A549 treated with AZD9567 at 1 μM for 4 hours (cell line): Measurements from ENCODE around the gene ROCK1. TPM values are rescaled to one million over a fixed set of nuclear protein-coding genes. Genes with fewer than 3 reads are reported as not detected.

Source experiments
- total RNA-seq: library from RNA; stranded (reverse); fragments of 200-300 nt; extraction: Qiagen RNA extraction; gene quantifications from 5 replicates; pipeline ENCODE4 v1.2.3, GENCODE V29; 2022; ENCODE audit not compliant: insufficient read depth

Gene ROCK1
- 15.1 to 25.1 TPM (median 20.3 TPM) in 5 replicates for total RNA-seq

DNA sequence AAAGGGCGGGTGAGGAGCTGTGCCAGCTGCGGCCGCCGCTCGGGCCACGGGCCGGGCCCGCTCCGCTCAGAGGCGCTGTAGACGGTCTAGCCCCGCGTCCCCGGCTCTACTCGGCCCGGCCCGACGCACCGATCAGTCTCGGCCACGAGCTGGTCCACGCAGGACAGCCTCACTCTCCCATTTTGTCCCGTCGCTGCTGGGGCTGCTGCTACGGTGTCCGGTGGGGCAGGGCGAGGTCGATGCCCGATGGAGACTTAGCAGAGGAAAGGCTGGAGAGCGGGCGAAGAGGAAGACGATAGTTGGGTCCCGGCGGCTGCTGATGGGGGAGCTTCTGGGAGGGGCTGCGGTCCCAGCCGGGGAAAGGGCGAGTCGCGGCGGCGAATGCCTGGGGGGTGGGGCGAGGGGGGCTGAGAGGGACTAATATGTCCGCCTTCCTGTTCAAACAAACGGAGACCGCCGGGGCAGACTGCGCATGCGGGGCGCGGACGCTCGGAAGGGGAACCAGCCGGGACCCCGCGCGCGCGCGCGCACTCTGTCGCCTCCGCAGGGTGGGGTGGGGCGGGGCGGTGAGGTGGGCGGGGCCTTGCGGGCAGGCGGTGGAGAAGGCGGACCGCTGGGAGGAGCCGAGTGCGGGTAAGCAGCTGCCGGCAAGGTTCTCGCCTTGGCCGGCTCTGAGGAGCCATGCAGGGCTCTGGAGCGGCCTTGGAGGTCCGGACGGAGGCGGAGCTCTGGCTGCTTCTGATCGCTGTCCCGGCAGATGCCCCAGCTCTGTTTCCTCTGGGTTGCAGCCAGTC is at the start of gene ROCK1:
Gene ROCK1 (minus strand): TSS at position 468 of the 794 bp plus-strand sequence. CDS start 903 bp downstream, outside the sequence.

Other genes with a start within 250 kb of the ROCK1 start
- 2.2 to 4.7 TPM (median 3.8 TPM) in 5 replicates for gene GREB1L, start 130.4 kb upstream of the ROCK1 start, total RNA-seq